Urinary bladder (tissue), 4 donors: Measurements from ENCODE around the gene IFT27. TPM values are rescaled to one million over a fixed set of nuclear protein-coding genes. Genes with fewer than 3 reads are reported as not detected.

Experiments used
- DNase-seq: peaks from one replicate; pipeline ENCODE4 v3.0.0-alpha.2; 2015; ENCODE audit errors: extremely low spot score
- H3K27ac ChIP-seq: one replicate; pipeline ENCODE4 v1.5.1; 2013; ENCODE audit warnings: low read depth, mild to moderate bottlenecking, moderate library complexity
- H3K36me3 ChIP-seq: one replicate; pipeline ENCODE4 v1.6.1; 2013; ENCODE audit warnings: mild to moderate bottlenecking, moderate library complexity; ENCODE audit not compliant: insufficient read depth
- H3K4me1 ChIP-seq: one replicate; pipeline ENCODE4 v1.6.1; 2013; ENCODE audit warnings: mild to moderate bottlenecking, moderate library complexity; ENCODE audit not compliant: insufficient read depth
- H3K4me3 ChIP-seq: one replicate; pipeline ENCODE4 v1.5.1; 2013; ENCODE audit warnings: low read depth, low read length
- WGBS: extraction: QIAGEN DNeasy Blood & Tissue Kit; methylation state at CpG from one replicate; pipeline ENCODE4 v1.1.7; 2013; 5-methylcytosine and 5-hydroxymethylcytosine counted together
- polyA plus RNA-seq: library from polyadenylated mRNA; stranded (reverse); fragments of 200-250 nt; gene quantifications from one replicate; pipeline ENCODE4 v1.2.3, GENCODE V29; 2013
- total RNA-seq: library from RNA; depleted of rRNA; stranded (reverse); fragments of >200 nt; gene quantifications from one replicate; pipeline ENCODE4 v1.2.3, GENCODE V29; 2014
- donor health status: healthy with polysubstance abuse.
- donor health status: healthy.

IFT27 gene
- total and polyA plus RNA-seq, 2 donors = 20.2 to 27.2 TPM

DNA sequence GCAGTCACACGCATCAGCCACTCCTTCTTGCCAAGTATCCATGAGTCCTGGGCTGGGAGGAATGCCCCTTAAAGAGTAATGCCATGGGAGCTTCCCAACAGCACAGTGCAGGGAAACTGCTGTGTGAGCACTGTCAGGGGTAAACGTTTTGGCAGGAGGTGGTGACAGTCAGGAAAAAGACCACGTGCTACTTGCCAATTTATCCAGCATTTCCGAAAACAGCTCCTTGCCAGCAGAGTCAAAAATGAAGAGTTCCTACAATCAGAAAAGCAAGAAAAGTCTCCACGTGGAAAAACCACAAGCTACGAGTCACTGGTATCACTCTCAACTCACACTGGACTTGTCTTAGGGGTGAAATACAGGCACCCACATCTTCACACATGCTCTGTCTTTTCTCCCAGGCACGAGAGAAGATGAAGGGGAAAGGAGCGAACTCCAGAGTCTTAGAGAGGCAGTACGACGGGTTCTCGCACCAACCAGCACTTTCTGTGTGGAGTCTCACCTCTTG is 9.9 kb downstream of the IFT27 start:
- DNase-seq = no peak

DNA sequence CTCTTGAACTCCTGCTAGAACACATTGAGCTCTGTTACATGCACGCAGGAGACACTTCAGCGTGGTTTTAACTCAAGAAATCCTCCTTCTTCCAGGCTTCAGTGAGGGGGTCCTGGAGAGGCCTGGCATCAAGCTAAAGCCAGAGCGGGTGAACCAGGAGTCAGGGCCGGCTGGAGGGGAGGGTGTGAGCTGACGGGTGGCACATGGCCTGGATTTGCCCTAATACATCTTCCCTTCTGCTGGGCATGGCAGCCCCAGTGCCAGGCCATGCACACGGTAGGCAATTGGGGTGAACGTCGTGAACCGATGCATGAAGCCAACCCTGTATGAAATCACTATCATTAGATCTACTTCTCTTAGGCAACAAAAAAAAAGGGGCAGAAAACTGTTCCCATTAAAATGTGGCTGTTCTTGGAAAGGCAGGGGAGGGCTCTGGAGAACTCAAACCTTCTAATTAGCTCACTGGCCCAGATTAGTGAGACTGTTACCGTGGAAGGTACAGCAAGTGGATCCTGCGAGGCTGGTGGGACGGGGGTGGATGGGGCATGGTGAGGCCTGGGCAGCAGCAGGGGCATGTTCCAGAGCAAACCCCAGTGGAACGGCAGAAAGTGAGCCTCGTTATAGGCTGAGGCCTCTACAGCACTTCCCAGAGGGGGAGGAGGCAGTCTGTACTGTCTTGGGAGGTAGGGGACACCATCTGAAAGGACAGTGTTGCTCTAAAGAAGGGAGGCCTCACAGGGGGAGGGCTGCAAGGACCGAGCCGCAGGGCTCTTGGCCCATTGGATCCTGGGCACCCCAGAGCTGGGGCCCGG is 10.6 kb downstream of the IFT27 start:
- no peaks in the 10 kb centered on the region for H3K36me3 ChIP-seq
- no peak overlapping the region for H3K4me3 ChIP-seq
- H3K27ac ChIP-seq = no peak overlapping the region
- 86% methylated on average over 17 of the region's 17 CpGs for WGBS
- no peak for DNase-seq
- H3K4me1 ChIP-seq = no peaks in the 10 kb centered on the region

More for the DNA sequence above, 9.9 kb downstream of the IFT27 start:
- H3K36me3 ChIP-seq = no peaks in the 10 kb centered on the region
- H3K27ac ChIP-seq = no peak overlapping the region
- no peaks in the 10 kb centered on the region for H3K4me1 ChIP-seq
- WGBS = 77% methylated on average over 11 of the region's 11 CpGs
- no peak overlapping the region for H3K4me3 ChIP-seq

DNA sequence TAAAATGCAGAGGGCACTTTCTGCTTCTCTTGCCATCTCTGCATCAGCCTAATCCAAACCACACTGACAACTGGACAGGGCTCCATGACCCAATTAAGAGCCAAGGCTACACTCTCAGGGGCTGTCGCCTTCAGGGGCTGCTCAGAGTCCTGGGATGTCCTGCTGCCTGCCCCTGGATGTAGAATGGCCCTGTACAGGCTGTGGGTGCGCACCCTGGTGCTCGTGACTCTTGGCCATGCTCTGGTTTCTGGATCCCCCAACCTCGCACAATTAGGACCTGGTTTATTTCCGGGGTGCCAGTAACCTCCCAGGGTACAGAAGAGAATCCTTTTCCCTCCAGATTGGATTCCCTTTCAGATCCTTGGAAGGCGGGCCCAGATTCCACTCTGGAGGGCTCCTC is 11.3 kb downstream of the IFT27 start:
- Histone ChIP-seq H3K4me3 (no peak overlapping the region), H3K4me1 (no peaks in the 10 kb centered on the region), H3K27ac (no peak overlapping the region), H3K36me3 (no peaks in the 10 kb centered on the region)
- WGBS = 90% methylated on average over 6 of the region's 6 CpGs
- DNase-seq = no peak

DNA sequence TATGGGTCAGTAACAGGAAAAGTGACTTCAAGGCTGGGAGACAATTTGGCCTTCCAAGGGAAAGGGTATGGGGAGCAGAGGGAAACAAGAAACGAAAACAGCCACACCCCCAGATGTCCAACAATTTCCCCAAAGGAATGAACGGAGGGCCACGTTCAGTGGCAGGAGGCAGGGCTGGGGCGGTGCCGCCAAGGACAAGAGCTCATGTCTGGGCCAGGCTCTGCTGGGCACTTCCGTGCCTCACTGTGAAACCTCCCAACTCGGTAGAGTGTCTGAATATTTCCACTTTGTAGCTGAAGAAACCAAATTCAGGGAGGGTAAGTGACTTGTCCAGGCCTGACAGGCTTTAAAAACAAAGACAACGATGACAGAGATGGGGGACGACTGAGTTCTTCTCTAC is 11.9 kb downstream of the IFT27 start:
- H3K27ac ChIP-seq = no peak overlapping the region
- H3K4me3 ChIP-seq = no peak overlapping the region
- DNase-seq = no peak
- WGBS = 81% methylated on average over 9 of the region's 9 CpGs
- no peaks in the 10 kb centered on the region for H3K4me1 ChIP-seq
- no peaks in the 10 kb centered on the region for H3K36me3 ChIP-seq

DNA sequence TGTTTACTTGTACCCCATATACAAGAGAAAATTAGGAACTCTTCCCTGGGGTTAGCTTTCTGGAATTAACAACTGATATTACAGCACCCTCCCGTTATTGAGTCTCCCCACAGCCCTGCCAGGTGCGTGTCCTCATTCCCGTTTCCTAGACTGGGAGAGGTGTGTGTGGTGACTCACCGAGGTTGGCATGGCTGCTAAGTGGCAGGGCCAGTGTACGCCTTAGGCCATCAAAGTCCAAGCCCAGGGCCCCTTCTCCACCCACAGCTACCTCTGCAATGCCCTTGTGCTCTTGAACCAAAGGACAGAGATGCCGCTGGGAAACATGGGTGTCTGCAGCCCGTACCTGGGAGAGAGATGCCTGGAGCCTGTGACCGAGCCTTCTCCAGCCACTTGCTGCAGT is 12.3 kb downstream of the IFT27 start:
- 86% methylated on average over 8 of the region's 8 CpGs for WGBS

DNA sequence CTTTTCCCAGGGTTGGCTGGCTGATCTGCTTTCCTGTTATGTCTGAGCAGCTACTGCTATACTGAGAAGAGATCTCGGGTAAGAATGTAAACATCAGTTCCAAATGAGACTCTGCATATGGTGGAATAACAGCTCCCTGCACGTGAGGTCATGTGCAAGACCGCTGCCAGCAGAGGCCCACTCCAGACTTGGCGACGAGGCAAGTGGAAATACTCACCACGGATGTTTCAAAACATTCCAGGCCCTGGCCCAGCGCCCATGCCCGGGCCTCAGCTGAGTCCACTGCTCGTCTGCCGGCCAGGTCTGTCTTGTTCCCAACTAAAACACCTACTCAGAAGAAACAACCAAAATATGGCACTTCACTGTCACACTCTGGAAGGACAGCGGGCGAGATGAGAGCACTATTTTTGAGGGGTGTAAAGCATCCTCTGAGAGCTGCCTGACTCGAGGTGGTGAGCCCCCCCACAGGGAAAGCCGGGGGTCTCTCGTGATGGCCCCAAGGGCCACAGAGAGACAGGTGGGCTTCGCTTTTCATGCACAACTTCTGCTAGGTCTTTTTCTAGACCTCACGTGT is 13.1 kb downstream of the IFT27 start:
- no peak for DNase-seq

More for the DNA sequence above, 12.3 kb downstream of the IFT27 start:
- Histone ChIP-seq H3K4me3 (no peak overlapping the region), H3K27ac (no peak overlapping the region), H3K4me1 (no peaks in the 10 kb centered on the region), H3K36me3 (no peaks in the 10 kb centered on the region)
- no peak for DNase-seq

DNA sequence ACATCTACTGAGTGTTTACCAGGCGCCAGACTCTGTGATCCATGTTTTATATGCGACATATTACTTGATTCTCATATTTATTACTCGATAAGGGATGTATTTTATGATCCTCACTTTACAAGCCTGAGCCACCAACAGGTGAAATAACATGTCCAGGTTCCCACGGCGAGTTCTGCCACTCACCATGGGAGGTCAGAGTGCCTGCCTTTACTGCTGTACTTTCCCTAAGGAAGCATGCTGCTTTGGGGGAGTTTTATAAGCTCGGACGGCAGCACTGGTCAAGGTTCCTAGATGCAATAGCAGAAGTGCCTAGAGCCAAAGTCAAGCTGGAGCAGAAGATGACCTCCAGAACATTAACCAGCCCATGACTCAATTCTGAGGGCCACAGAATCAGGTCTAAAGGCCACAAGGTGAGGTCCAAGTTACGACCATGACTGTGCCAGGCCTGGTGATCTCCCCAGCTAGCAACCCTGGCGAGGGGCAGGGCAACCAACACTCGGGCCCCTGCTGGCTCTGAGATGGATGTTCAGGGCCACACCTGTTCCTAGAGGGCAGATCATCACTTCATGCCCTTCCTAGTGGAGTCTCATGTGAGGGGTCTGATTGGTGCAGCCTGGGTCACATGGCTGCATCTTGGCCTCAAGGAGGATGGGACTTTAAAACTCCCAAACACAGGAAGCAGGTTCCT is 14.2 kb downstream of the IFT27 start:
- Histone ChIP-seq H3K36me3 (no peaks in the 10 kb centered on the region), H3K4me1 (no peaks in the 10 kb centered on the region), H3K4me3 (no peak overlapping the region), H3K27ac (no peak overlapping the region)
- WGBS = 89% methylated on average over 10 of the region's 10 CpGs
- DNase-seq = no peak

More for the DNA sequence above, 13.1 kb downstream of the IFT27 start:
- no peak overlapping the region for H3K27ac ChIP-seq
- no peaks in the 10 kb centered on the region for H3K4me1 ChIP-seq
- 50% methylated on average over 17 of the region's 17 CpGs for WGBS
- H3K4me3 ChIP-seq = no peak overlapping the region
- no peaks in the 10 kb centered on the region for H3K36me3 ChIP-seq

DNA sequence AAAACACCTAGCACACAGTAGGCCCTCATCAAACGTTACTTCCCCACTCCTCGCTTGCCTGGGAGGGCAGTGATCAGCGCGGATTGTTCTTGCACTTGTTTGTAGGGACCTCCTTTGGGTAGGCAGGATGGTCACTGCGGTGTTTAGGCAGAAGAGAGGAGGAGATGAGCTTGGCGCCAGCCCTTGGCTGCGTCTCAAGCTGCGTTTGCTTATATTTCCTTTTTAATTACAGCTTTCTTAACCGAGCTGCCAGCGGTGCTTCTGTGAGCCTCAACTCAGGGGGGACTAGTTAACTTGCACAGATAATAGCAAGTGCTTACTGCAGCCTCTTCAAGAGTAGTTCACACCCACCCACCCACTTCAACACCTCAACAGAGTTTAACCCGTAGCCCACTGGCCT is 15.1 kb downstream of the IFT27 start:
- Histone ChIP-seq H3K36me3 (no peaks in the 10 kb centered on the region), H3K27ac (no peak overlapping the region), H3K4me3 (no peak overlapping the region), H3K4me1 (no peaks in the 10 kb centered on the region)
- 53% methylated on average over 11 of the region's 11 CpGs for WGBS
- no peak for DNase-seq

DNA sequence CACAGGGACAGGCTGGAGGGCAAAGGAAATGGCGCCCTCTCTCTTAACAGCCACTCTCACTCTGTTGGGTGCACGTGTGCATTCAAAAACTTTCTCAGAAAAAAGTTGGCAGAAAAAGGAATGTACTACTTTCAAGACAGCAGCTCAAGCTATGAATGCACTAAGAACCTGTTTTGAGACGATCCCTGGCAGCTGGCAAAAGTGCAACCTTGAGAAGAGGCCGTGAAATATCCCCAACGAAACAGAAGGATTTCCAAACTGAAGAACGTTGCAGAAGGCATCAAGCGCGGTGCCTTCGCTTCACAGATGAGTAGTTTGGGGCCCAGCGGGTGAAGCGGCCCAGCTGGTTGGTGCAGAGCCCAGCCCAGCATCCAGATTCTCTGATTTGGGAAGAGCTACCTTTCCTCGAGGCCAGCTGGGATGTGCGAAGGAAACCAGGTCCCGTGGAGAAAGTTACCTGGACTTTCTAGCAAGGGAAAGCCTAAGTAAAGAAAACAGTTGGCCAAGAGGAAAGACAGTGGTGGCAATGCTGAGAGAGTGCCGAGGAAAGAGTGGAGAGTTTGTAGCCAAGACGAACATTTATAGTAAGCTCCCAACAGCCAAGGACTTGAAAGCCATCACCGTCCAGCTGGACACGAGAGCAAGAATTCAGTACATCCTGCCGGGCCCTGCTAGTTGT is 16.3 kb downstream of the IFT27 start:
- 86% methylated on average over 19 of the region's 19 CpGs for WGBS
- no peaks in the 10 kb centered on the region for H3K4me1 ChIP-seq
- DNase-seq = no peak
- H3K27ac ChIP-seq = no peak overlapping the region
- H3K4me3 ChIP-seq = no peak overlapping the region
- H3K36me3 ChIP-seq = no peaks in the 10 kb centered on the region

DNA sequence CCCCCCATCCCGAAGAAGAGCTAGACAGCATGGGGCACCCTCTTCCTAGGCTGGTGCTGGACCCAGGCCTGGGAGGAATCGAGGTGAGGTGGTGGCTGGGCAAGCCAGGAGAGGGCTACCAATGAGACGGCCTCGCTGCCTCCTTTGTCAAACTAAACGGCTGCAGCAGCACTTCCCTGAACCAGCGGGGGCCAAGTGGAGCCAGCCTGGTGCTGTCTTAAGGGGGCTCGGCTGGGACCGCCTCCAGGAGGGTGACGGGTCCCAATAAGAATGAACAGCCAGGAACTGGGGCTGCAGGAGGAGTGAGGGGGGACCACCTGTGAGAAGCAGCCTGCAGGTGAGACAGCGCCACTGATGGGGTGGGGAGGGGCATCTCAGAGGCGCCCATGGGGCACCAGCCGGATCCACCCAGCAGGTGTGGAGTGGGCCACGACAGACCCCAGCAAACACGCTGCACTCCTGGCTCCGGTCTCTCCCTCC is 17.1 kb downstream of the IFT27 start:
- DNase-seq = no peak
- Histone ChIP-seq H3K36me3 (no peaks in the 10 kb centered on the region), H3K27ac (no peak overlapping the region), H3K4me3 (no peak overlapping the region), H3K4me1 (no peaks in the 10 kb centered on the region)
- WGBS = 87% methylated on average over 15 of the region's 15 CpGs

DNA sequence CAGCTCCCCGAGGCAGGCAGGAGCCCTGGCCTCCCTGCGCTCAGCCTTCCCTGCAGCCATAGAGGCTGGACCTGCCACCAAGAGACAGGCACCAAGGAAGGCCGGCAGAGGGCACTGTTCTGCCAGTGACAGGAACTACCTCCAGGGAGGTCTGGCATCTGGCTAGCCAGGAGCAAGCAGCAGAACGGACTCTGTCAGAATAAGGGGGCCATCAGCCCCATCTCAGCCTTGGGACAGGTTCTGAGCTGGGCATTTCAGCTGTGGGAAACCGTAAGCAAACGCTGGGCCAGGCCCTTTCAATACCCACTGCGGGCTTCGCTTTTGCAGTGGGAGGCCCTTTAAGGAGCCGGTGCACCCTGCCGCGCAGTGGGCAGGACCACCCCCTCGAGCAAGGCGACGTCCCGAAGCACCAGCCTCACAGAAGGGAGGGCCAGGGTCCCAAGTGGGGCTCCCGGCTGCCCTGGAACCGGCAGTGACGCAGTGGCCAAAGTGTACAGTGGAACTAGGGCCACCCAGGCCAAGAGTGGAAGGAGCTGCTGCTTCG is 18.2 kb downstream of the IFT27 start:
- H3K4me3 ChIP-seq = no peak overlapping the region
- H3K4me1 ChIP-seq = no peaks in the 10 kb centered on the region
- no peak for DNase-seq
- 64% methylated on average over 19 of the region's 19 CpGs for WGBS
- no peak overlapping the region for H3K27ac ChIP-seq
- H3K36me3 ChIP-seq = no peaks in the 10 kb centered on the region

DNA sequence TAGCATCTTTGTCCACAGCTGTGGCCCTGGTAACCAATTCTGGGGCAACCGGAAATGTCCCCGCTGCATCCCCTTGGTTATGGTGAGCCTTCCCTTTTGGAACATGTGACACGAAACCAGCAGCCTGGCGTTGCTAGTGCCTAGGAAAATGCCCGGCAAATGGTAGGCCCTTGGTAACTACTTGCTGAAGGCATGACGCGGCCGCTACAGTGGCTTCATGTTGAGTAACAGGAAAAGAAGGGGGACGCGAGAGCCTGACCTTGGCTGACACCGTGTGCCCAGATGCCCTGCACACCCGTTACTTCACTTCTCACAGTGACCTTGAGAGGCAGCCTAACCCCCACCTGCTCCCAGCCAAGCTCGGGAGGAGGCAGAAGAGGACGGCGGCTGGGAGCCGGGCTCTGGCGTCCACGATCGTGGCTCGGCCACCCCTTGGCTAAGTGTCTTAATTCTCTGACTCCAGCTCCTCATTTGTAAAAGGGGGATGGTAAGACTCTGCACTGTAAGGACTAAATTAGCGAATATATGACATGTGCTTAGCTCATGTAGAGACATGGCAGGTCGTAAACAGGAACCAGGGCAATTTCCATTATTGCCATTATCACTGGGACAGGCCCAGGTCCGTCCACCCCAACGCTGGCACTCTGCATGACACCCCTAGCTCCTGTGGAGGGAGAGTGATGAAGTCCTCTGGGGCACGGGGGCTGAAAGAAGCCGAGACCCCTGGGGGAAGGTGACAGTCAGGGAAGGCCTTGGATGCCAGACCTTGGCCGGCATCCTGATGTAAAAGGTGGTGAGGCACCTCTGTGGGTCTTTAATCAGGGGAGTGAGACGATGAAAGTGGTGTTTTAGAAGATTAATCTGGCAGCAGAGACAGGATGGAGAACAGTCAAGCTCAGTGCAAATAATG is 18.9 kb downstream of the IFT27 start:
- no peak overlapping the region for H3K27ac ChIP-seq
- H3K4me1 ChIP-seq = no peaks in the 10 kb centered on the region
- no peak overlapping the region for H3K4me3 ChIP-seq
- 62% methylated on average over 28 of the region's 28 CpGs for WGBS
- no peaks in the 10 kb centered on the region for H3K36me3 ChIP-seq
- DNase-seq = no peak
